HepG2 (cell line): Measurements from ENCODE around the gene RABEP2. TPM values are rescaled to one million over a fixed set of nuclear protein-coding genes. Genes with fewer than 3 reads are reported as not detected.
A peak's percentile ranks its signal among the peaks of the same experiment; 100 is the strongest.

Source experiments
- FOXA3 ChIP-seq: IDR thresholded peaks from 2 replicates; pipeline ENCODE4 v1.6.1; 2016; ENCODE audit warnings: missing genetic modification reagents, missing compliant biosample characterization
- HNRNPL ChIP-seq: fragments of 200-400 bp; formaldehyde crosslinking; IDR thresholded peaks from 2 replicates; pipeline ENCODE4 v1.6.1; 2017; ENCODE audit warnings: mild to moderate bottlenecking, low read depth, low read length
- KDM1A ChIP-seq: IDR thresholded peaks from 2 replicates; pipeline ENCODE4 v1.6.1; 2016; ENCODE audit warnings: missing compliant biosample characterization
- MED13 ChIP-seq: sonication (generic); formaldehyde crosslinking; IDR thresholded peaks from 2 replicates; pipeline ENCODE4 v1.5.0; 2020; ENCODE audit warnings: missing genetic modification reagents
- POLR2AphosphoS5 ChIP-seq: IDR thresholded peaks from 2 replicates; pipeline ENCODE4 v1.6.1; 2012; ENCODE audit warnings: low read depth, low read length
- REXO4 ChIP-seq: sonication (generic); formaldehyde crosslinking; IDR thresholded peaks from 2 replicates; pipeline ENCODE4 v1.8.0; 2022; ENCODE audit warnings: missing genetic modification reagents, mild to moderate bottlenecking, borderline replicate concordance
- RXRB ChIP-seq: IDR thresholded peaks from 2 replicates; pipeline ENCODE4 v1.6.1; 2016; ENCODE audit warnings: borderline replicate concordance, missing genetic modification reagents, missing compliant biosample characterization
- TCF12 ChIP-seq, 2 experiments: fragments of 450-650 bp in 1 of 2; sonication (generic) in 1 of 2; formaldehyde crosslinking in 1 of 2; IDR thresholded peaks; 2 replicates each; pipeline versions ENCODE4 v1.6.1 to v1.8.0; 2017 to 2022; ENCODE audit warnings: antibody characterized with exemption in 1 of 2, mild to moderate bottlenecking in 1 of 2, missing genetic modification reagents in 1 of 2, moderate library complexity in 1 of 2
- ZBED4 ChIP-seq: sonication (generic); formaldehyde crosslinking; IDR thresholded peaks from 2 replicates; pipeline ENCODE4 v1.4.0; 2020; ENCODE audit warnings: missing genetic modification reagents, borderline replicate concordance
- ZBTB1 ChIP-seq: sonication (generic); formaldehyde crosslinking; IDR thresholded peaks from 2 replicates; pipeline ENCODE4 v1.4.0; 2020; ENCODE audit warnings: missing genetic modification reagents, borderline replicate concordance
- ZFP36L1 ChIP-seq: sonication (generic); formaldehyde crosslinking; IDR thresholded peaks from 2 replicates; pipeline ENCODE4 v1.8.0; 2022; ENCODE audit warnings: mild to moderate bottlenecking, missing genetic modification reagents, moderate library complexity
- ZNF3 ChIP-seq: IDR thresholded peaks from 2 replicates; pipeline ENCODE4 v1.7.0; 2017; ENCODE audit warnings: inconsistent platforms
- ZNF367 ChIP-seq: sonication (generic); formaldehyde crosslinking; IDR thresholded peaks from 2 replicates; pipeline ENCODE4 v1.4.0; 2020; ENCODE audit warnings: missing genetic modification reagents, borderline replicate concordance
- ZNF496 ChIP-seq: sonication (generic); formaldehyde crosslinking; IDR thresholded peaks from 2 replicates; pipeline ENCODE4 v1.8.1; 2023; ENCODE audit warnings: mild to moderate bottlenecking, moderate library complexity, missing genetic modification reagents; ENCODE audit not compliant: insufficient replicate concordance
- ZNF512B ChIP-seq: sonication (generic); formaldehyde crosslinking; IDR thresholded peaks from 2 replicates; pipeline ENCODE4 v1.5.1; 2020; ENCODE audit warnings: missing genetic modification reagents, mild to moderate bottlenecking, borderline replicate concordance
- ZNF850 ChIP-seq: sonication (generic); formaldehyde crosslinking; conservative IDR thresholded peaks from 2 replicates; pipeline ENCODE4 v1.9.0; 2021; ENCODE audit warnings: mild to moderate bottlenecking, missing genetic modification reagents
- polyA plus RNA-seq, 8 experiments: library from polyadenylated mRNA; depleted of rRNA in 3 of 8; stranded (reverse) in 7 of 8; unstranded in 1 of 8; fragments of >200 nt; fragmentation: Illumina TruSeq in 4 of 8; extraction: Trizol in 4 of 8; gene quantifications; 2 replicates each; pipeline versions ENCODE4 v1.2.1 to v1.2.3, GENCODE V29; 2011 to 2016; ENCODE audit warnings: low read depth in 4 of 8, missing spikeins in 1 of 8, mixed read lengths in 1 of 8; ENCODE audit not compliant: insufficient read depth in 1 of 8
- total RNA-seq, 5 experiments: library from RNA; depleted of rRNA; stranded (reverse); fragments of >200 nt; fragmentation: Illumina TruSeq; extraction: Trizol; gene quantifications; 2 replicates each; pipeline ENCODE4 v1.2.3, GENCODE V29; 2016; ENCODE audit warnings: low read depth in 1 of 5
- TF ChIP-seq, protein P1 (sequence below): sonication (generic); formaldehyde crosslinking; IDR thresholded peaks from 2 replicates; pipeline ENCODE4 v1.4.0; 2020; ENCODE audit warnings: mild to moderate bottlenecking, missing genetic modification reagents, borderline replicate concordance

The RABEP2 gene
- total and polyA plus RNA-seq, 2 of the 13 experiments (the other 11 are each of a cell fraction or from before 2014, with no cell fraction given) = 10.8 to 18.4 TPM

GRCh38 chr16:28950648-28951409 is 25.8 kb upstream of the RABEP2 start, which contains the start of gene NFATC2IP (continued):
- no peak for TF ChIP-seq ZNF850 (CRISPR knock-in tag)
- TF ChIP-seq ZBED4 (CRISPR knock-in tag) = no peak; the same call in 1 of the 2 replicates
- TF ChIP-seq, protein P1, sequence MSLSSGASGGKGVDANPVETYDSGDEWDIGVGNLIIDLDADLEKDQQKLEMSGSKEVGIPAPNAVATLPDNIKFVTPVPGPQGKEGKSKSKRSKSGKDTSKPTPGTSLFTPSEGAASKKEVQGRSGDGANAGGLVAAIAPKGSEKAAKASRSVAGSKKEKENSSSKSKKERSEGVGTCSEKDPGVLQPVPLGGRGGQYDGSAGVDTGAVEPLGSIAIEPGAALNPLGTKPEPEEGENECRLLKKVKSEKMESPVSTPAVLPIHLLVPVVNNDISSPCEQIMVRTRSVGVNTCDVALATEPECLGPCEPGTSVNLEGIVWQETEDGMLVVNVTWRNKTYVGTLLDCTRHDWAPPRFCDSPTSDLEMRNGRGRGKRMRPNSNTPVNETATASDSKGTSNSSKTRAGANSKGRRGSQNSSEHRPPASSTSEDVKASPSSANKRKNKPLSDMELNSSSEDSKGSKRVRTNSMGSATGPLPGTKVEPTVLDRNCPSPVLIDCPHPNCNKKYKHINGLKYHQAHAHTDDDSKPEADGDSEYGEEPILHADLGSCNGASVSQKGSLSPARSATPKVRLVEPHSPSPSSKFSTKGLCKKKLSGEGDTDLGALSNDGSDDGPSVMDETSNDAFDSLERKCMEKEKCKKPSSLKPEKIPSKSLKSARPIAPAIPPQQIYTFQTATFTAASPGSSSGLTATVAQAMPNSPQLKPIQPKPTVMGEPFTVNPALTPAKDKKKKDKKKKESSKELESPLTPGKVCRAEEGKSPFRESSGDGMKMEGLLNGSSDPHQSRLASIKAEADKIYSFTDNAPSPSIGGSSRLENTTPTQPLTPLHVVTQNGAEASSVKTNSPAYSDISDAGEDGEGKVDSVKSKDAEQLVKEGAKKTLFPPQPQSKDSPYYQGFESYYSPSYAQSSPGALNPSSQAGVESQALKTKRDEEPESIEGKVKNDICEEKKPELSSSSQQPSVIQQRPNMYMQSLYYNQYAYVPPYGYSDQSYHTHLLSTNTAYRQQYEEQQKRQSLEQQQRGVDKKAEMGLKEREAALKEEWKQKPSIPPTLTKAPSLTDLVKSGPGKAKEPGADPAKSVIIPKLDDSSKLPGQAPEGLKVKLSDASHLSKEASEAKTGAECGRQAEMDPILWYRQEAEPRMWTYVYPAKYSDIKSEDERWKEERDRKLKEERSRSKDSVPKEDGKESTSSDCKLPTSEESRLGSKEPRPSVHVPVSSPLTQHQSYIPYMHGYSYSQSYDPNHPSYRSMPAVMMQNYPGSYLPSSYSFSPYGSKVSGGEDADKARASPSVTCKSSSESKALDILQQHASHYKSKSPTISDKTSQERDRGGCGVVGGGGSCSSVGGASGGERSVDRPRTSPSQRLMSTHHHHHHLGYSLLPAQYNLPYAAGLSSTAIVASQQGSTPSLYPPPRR (CRISPR knock-in tag) = peak; percentile 68; the same call in 1 of the 2 replicates
- no peak for TF ChIP-seq KDM1A (CRISPR knock-in tag)
- peak; percentile 10; the same call in 1 of the 2 replicates for TF ChIP-seq RXRB (CRISPR knock-in tag)
- peak; percentile 69 for TF ChIP-seq POLR2AphosphoS5
- TF ChIP-seq ZNF512B (CRISPR knock-in tag) = no peak
- 0 out of 2 replicates have a peak, but pooled peaks have one; percentile 61 for TF ChIP-seq HNRNPL
- TF ChIP-seq ZNF3 (CRISPR knock-in tag) = no peak
- peak; percentile 32; the same call in 1 of the 2 replicates for TF ChIP-seq MED13
- TF ChIP-seq ZNF496 (CRISPR knock-in tag) = no peak
- no peak for TF ChIP-seq ZNF367 (CRISPR knock-in tag)
- TF ChIP-seq REXO4 = no peak
- no peak for TF ChIP-seq FOXA3 (CRISPR knock-in tag)
- TF ChIP-seq ZBTB1 (CRISPR knock-in tag) = 0 out of 2 replicates have a peak, but pooled peaks have one; percentile 47
- no peak for TF ChIP-seq TCF12 (IDR thresholded peaks at IDR 0.05)
- TF ChIP-seq TCF12 (CRISPR knock-in tag; IDR thresholded peaks at IDR 0.05) = peak; percentile 51; the same call in 1 of the 2 replicates
- TF ChIP-seq ZFP36L1 (CRISPR knock-in tag) = peak; percentile 96
